A549 (cell line): ENCODE measurements around the gene SRGAP3. TPM values are rescaled to one million over a fixed set of nuclear protein-coding genes. Genes with fewer than 3 reads are reported as not detected.
"Not testable (repeated sequence)": the region's sequence is repeated elsewhere in the genome, so short reads cannot be mapped to it uniquely, and the experiment has no call there.

Experiments
- ATAC-seq, 2 experiments: fragments of 200-7000 bp in 1 of 2; fragments of >200 bp in 1 of 2; cut with Nextera tagmentation in 1 of 2; cut with Tn5 transposase in 1 of 2; 3 replicates each; pipeline versions ENCODE4 v1.8.0 to v1.9.1; 2018 to 2020; ENCODE audit warnings: mild to moderate bottlenecking in 1 of 2, moderate library complexity in 1 of 2
- CTCF ChIA-PET: fragments of 300-600 bp; sonication (Branson Sonifier 250); formaldehyde crosslinking; extraction: SDS; loops from one replicate; lab custom pipeline; 2021; ENCODE audit warnings: antibody characterized with exemption, inconsistent platforms; lab: Yijun Ruan, JAX
- POLR2A ChIA-PET: fragments of 350-600 bp; formaldehyde crosslinking; extraction: SDS; loops from one replicate; lab custom pipeline; 2021; ENCODE audit warnings: antibody characterized with exemption, inconsistent platforms; lab: Yijun Ruan, JAX
- DNase-seq, 2 experiments: peaks; one replicate each; pipeline versions ENCODE4 v3.0.0 to v3.0.0-alpha.2; 2011 to 2016; ENCODE audit warnings: low read depth in 1 of 2, low spot score in 1 of 2
- FAIRE-seq: peaks from 2 replicates; lab custom pipeline; 2011; peaks lifted over from hg19 to GRCh38; lab: Jason Lieb, UNC
- H3K27ac ChIP-seq, 2 experiments: fragments of >200 bp; sonication (Bioruptor Twin); formaldehyde crosslinking; 3 replicates each; pipeline ENCODE4 v1.5.1; 2016 to 2017
- H3K4me1 ChIP-seq: fragments of >200 bp; sonication (Bioruptor Twin); formaldehyde crosslinking; 3 replicates; pipeline ENCODE4 v1.6.1; 2016
- H3K4me2 ChIP-seq: fragments of >200 bp; sonication (Bioruptor Twin); formaldehyde crosslinking; 3 replicates; pipeline ENCODE4 v1.6.1; 2016
- H3K4me3 ChIP-seq: fragments of >200 bp; sonication (Bioruptor Twin); formaldehyde crosslinking; 3 replicates; pipeline ENCODE4 v1.5.1; 2016
- H3K9me3 ChIP-seq: fragments of >200 bp; sonication (Bioruptor Twin); formaldehyde crosslinking; 3 replicates; pipeline ENCODE4 v1.6.1; 2016
- ATOH8 ChIP-seq: fragments of 250-450 bp; sonication (Bioruptor Pico); IDR thresholded peaks from 2 replicates; pipeline ENCODE4 v1.5.0; 2020; ENCODE audit warnings: low read depth, mild to moderate bottlenecking, moderate library complexity
- CBX8 ChIP-seq: fragments of 200-600 bp; sonication (generic); IDR thresholded peaks from 2 replicates; pipeline ENCODE4 v1.6.1; 2016
- CHD2 ChIP-seq: fragments of 150-350 bp; IDR thresholded peaks from 2 replicates; pipeline ENCODE4 v1.6.1; 2014; ENCODE audit warnings: low read length; ENCODE audit not compliant: partially characterized antibody
- EP300 ChIP-seq, 2 experiments: fragments of >200 bp; sonication (Bioruptor Twin); formaldehyde crosslinking; IDR thresholded peaks; 2 replicates in 1 of 2; 3 replicates in 1 of 2; pipeline ENCODE4 v1.6.1; 2016 to 2017
- GATA3 ChIP-seq: IDR thresholded peaks from 2 replicates; pipeline ENCODE4 v1.6.1; 2012; ENCODE audit warnings: borderline replicate concordance
- HDAC2 ChIP-seq: fragments of 200-600 bp; sonication (generic); IDR thresholded peaks from 2 replicates; pipeline ENCODE4 v1.6.1; 2016
- KDM1A ChIP-seq: fragments of 200-600 bp; sonication (generic); IDR thresholded peaks from 2 replicates; pipeline ENCODE4 v1.6.1; 2016; ENCODE audit warnings: low read depth, mild to moderate bottlenecking
- MAFK ChIP-seq: fragments of 450-650 bp; IDR thresholded peaks from 2 replicates; pipeline ENCODE4 v1.6.1; 2014; ENCODE audit not compliant: partially characterized antibody
- MYC ChIP-seq: IDR thresholded peaks from 2 replicates; pipeline ENCODE4 v1.6.1; 2012; ENCODE audit warnings: mild to moderate bottlenecking, inconsistent platforms, low read length, improper control_type of control experiment, borderline replicate concordance
- NFE2L2 ChIP-seq: fragments of 150-350 bp; conservative IDR thresholded peaks from 2 replicates; pipeline ENCODE4 v1.6.1; 2014; ENCODE audit warnings: low read length
- NPAS2 ChIP-seq: fragments of 250-450 bp; sonication (Bioruptor Pico); IDR thresholded peaks from 2 replicates; pipeline ENCODE4 v1.8.0; 2022; ENCODE audit warnings: mild to moderate bottlenecking, moderate library complexity, borderline replicate concordance
- NR3C1 ChIP-seq: fragments of >200 bp; sonication (Bioruptor Twin); formaldehyde crosslinking; IDR thresholded peaks from 3 replicates; pipeline ENCODE4 v1.6.1; 2017
- PHF8 ChIP-seq: fragments of 200-600 bp; sonication (generic); IDR thresholded peaks from 2 replicates; pipeline ENCODE4 v1.6.1; 2016; ENCODE audit warnings: low read depth, mild to moderate bottlenecking, antibody characterized with exemption, moderate library complexity, borderline replicate concordance
- POLR2A ChIP-seq: IDR thresholded peaks from 2 replicates; pipeline ENCODE4 v1.6.1; 2012; ENCODE audit warnings: mild to moderate bottlenecking, low read length
- RCOR1 ChIP-seq: fragments of 150-350 bp; IDR thresholded peaks from 2 replicates; pipeline ENCODE4 v1.6.1; 2014; ENCODE audit warnings: antibody characterized with exemption, low read length, low read depth
- REST ChIP-seq: fragments of 200-600 bp; sonication (generic); IDR thresholded peaks from 2 replicates; pipeline ENCODE4 v1.6.1; 2016; ENCODE audit warnings: antibody characterized with exemption, mild to moderate bottlenecking, moderate library complexity
- RNF2 ChIP-seq: fragments of 200-600 bp; sonication (generic); IDR thresholded peaks from 2 replicates; pipeline ENCODE4 v1.6.1; 2016; ENCODE audit warnings: low read depth, mild to moderate bottlenecking, antibody characterized with exemption, moderate library complexity, borderline replicate concordance
- TFCP2L1 ChIP-seq: fragments of 250-450 bp; sonication (Bioruptor Pico); IDR thresholded peaks from 2 replicates; pipeline ENCODE4 v1.5.0; 2021; ENCODE audit warnings: mild to moderate bottlenecking
- TP53 ChIP-seq: fragments of 250-450 bp; sonication (Bioruptor Pico); IDR thresholded peaks from 2 replicates; pipeline ENCODE4 v1.5.0; 2021; ENCODE audit warnings: mild to moderate bottlenecking, moderate library complexity
- WGBS: methylation state at CpG from one replicate; pipeline ENCODE4 v1.1.6; 2017; ENCODE audit errors: missing lambda C conversion rate; 5-methylcytosine and 5-hydroxymethylcytosine counted together
- polyA plus RNA-seq, 4 experiments: library from polyadenylated mRNA; depleted of rRNA in 3 of 4; stranded (reverse); fragments of >200 nt; fragmentation: RNase III in 1 of 4; extraction: RNeasy Plus Mini Kit Qiagen cat#74134 plus additional on column Dnase treatment in 1 of 4; gene quantifications; 2 replicates in 3 of 4; 3 replicates in 1 of 4; pipeline ENCODE4 v1.2.3, GENCODE V29; 2011 to 2017
- TF ChIP-seq, protein P1 (sequence below): fragments of 150-350 bp; IDR thresholded peaks from 2 replicates; pipeline ENCODE4 v1.6.1; 2014; ENCODE audit warnings: low read depth, mild to moderate bottlenecking, low read length
- TF ChIP-seq, protein P2 (sequence below): fragments of 250-450 bp; sonication (Bioruptor Pico); IDR thresholded peaks from 2 replicates; pipeline ENCODE4 v1.5.0; 2021; ENCODE audit warnings: mild to moderate bottlenecking, moderate library complexity, borderline replicate concordance
- TF ChIP-seq, protein P3 (sequence below): fragments of 450-650 bp; IDR thresholded peaks from 2 replicates; pipeline ENCODE4 v1.6.1; 2014; ENCODE audit warnings: antibody characterized with exemption

Gene SRGAP3
- polyA plus RNA-seq, 2 of the 4 experiments (the other 2 are of a cell fraction): 1.6 to 2.5 TPM

DNA sequence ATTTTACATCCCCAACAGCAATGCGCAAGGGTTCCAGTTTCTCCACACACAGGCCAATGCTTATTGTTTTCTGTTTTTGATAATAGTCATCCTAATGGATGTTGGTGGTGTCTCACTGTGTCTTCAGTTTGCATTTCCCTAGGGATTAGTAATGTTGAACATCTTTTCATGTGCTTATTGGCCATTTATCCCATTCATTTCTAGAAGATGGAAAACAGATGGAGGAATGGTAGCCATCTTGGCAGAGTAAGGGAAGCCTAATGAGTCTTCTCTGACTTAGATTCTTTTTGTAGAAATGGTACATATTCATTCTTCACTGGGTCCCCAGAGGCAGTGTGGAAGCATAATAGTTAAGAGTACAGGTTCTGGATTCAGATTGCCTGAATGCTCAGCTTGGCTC, 46.8 kb upstream of the SRGAP3 start:
- no peak overlapping the region for H3K4me2 ChIP-seq
- DNase-seq: no peak
- CTCF ChIA-PET: interaction anchor here (9.2 kb wide), 1 partner anchor 323 kb away, joined by 190 read pairs; no protein-coding TSS in a partner anchor
- WGBS: 100% methylated on average over 1 of the region's 1 CpG
- H3K27ac ChIP-seq: no peak overlapping the region
- no peaks in the 10 kb centered on the region for H3K4me1 ChIP-seq
- no peak for FAIRE-seq
- no peak overlapping the region for H3K4me3 ChIP-seq
- no peak for ATAC-seq
- POLR2A ChIA-PET: no interaction called here
- TF ChIP-seq PHF8 (no peak), TP53 (CRISPR knock-in tag) (no peak), TFCP2L1 (CRISPR knock-in tag) (no peak), NFE2L2 (no peak), REST (no peak), RNF2 (no peak), POLR2A (no peak), GATA3 (no peak), CHD2 (no peak), CBX8 (no peak), ATOH8 (CRISPR knock-in tag) (no peak), NPAS2 (CRISPR knock-in tag) (no peak), KDM1A (no peak)
- TF ChIP-seq, protein P1, sequence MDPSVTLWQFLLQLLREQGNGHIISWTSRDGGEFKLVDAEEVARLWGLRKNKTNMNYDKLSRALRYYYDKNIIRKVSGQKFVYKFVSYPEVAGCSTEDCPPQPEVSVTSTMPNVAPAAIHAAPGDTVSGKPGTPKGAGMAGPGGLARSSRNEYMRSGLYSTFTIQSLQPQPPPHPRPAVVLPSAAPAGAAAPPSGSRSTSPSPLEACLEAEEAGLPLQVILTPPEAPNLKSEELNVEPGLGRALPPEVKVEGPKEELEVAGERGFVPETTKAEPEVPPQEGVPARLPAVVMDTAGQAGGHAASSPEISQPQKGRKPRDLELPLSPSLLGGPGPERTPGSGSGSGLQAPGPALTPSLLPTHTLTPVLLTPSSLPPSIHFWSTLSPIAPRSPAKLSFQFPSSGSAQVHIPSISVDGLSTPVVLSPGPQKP: no peak
- TF ChIP-seq, protein P2, sequence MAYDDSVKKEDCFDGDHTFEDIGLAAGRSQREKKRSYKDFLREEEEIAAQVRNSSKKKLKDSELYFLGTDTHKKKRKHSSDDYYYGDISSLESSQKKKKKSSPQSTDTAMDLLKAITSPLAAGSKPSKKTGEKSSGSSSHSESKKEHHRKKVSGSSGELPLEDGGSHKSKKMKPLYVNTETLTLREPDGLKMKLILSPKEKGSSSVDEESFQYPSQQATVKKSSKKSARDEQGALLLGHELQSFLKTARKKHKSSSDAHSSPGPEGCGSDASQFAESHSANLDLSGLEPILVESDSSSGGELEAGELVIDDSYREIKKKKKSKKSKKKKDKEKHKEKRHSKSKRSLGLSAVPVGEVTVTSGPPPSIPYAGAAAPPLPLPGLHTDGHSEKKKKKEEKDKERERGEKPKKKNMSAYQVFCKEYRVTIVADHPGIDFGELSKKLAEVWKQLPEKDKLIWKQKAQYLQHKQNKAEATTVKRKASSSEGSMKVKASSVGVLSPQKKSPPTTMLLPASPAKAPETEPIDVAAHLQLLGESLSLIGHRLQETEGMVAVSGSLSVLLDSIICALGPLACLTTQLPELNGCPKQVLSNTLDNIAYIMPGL (CRISPR knock-in tag): no peak
- TF ChIP-seq, protein P3, sequence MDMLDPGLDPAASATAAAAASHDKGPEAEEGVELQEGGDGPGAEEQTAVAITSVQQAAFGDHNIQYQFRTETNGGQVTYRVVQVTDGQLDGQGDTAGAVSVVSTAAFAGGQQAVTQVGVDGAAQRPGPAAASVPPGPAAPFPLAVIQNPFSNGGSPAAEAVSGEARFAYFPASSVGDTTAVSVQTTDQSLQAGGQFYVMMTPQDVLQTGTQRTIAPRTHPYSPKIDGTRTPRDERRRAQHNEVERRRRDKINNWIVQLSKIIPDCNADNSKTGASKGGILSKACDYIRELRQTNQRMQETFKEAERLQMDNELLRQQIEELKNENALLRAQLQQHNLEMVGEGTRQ: no peak
- no peaks in the 10 kb centered on the region for H3K9me3 ChIP-seq

- no peak for FAIRE-seq
- TF ChIP-seq MYC (no peak), NR3C1 (no peak), CHD2 (no peak), REST (no peak), RCOR1 (no peak), TFCP2L1 (CRISPR knock-in tag) (no peak), EP300 (IDR thresholded peaks at IDR 0.05) (no peak), HDAC2 (no peak), GATA3 (no peak), MAFK (no peak)
- ChIA-PET CTCF (interaction anchor here (1.3 to 1.5 kb wide), 2 partner anchors 9 to 323 kb away, joined by 3 to 9 read pairs; no protein-coding TSS in a partner anchor), POLR2A (no interaction called here)
- Histone ChIP-seq H3K9me3 (no peaks in the 10 kb centered on the region), H3K4me3 (no peak overlapping the region), H3K27ac (no peak overlapping the region), H3K4me2 (no peak overlapping the region), H3K4me1 (no peaks in the 10 kb centered on the region)
- DNase-seq: no peak
- ATAC-seq: no peak
Measured at GRCh38 chr3:9295007-9295406, 45.6 kb upstream of the SRGAP3 start.

DNA sequence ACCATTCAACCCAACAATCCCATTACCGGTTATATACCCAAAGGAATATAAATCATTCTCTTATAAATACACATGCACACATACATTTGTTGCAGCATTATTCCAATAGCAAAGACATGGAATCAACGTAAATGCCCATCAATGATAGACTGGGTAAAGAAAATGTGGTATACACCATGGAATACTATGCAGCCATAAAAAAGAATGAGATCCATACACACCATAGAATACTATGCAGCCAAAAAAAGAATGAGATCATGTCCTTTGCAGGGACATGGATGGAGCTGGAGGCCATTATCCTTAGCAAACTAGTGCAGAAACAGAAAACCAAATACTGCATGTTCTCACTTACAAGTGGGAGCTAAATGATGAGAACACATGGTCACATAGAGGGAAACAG, 44.5 kb upstream of the SRGAP3 start:
- ATAC-seq, H3K4me3 ChIP-seq, H3K9me3 ChIP-seq, H3K4me2 ChIP-seq, FAIRE-seq, H3K27ac ChIP-seq, H3K4me1 ChIP-seq, DNase-seq, POLR2A ChIA-PET: not testable (repeated sequence)
- CTCF ChIA-PET: interaction anchor here (0.8 to 1.3 kb wide), 2 partner anchors 322 to 631 kb away, joined by 3 read pairs; no protein-coding TSS in a partner anchor
- WGBS: 48% methylated on average over 2 of the region's 2 CpGs
